COLO668 (cell line): ENCODE data around the gene KLHL26.
"Not testable (repeated sequence)": the region's sequence is repeated elsewhere in the genome, so short reads cannot be mapped to it uniquely, and the experiment has no call there.

Experiments used
- DNase-seq: peaks from one replicate; lab custom pipeline; 2025; ENCODE audit not compliant: unreplicated experiment; lab: John Stamatoyannopoulos, UW

KLHL26 gene, protein sequence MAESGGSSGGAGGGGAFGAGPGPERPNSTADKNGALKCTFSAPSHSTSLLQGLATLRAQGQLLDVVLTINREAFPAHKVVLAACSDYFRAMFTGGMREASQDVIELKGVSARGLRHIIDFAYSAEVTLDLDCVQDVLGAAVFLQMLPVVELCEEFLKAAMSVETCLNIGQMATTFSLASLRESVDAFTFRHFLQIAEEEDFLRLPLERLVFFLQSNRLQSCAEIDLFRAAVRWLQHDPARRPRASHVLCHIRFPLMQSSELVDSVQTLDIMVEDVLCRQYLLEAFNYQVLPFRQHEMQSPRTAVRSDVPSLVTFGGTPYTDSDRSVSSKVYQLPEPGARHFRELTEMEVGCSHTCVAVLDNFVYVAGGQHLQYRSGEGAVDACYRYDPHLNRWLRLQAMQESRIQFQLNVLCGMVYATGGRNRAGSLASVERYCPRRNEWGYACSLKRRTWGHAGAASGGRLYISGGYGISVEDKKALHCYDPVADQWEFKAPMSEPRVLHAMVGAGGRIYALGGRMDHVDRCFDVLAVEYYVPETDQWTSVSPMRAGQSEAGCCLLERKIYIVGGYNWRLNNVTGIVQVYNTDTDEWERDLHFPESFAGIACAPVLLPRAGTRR

DNA sequence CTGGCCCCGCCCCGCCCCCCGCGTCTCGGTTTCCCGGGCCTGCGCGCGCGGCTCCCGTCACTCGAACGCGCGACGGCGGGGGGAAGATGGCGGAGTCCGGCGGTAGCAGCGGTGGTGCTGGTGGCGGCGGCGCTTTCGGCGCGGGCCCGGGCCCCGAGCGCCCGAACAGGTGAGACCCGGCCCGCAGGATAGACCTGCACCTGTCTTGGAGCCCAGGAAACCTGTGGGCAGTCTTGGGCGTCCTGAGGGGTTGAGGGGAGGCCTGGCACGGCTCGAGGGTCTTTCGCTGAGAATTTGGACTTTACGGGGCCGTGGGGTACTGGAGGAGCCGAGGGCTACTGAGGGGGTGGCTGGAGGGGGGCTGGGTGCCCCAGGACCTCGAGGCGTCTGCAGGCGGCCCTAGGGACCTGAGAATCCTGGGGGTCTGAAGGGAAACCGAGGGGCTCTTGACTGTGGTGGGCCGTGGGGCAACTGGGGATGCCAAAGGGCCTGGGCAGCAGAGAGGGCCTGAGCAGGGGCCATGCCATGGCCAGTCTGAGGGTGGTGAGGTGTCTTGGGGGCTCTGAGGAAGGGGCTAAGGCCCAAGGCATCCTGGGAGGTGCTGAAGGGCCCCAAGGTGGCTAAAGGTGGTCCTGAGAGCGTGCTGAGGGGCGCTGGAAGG lies at the start of gene KLHL26:
TSS of gene KLHL26 (plus strand) at position 60 of the 661 bp plus-strand sequence. CDS start at position 87, 27 bp downstream.
- no peak for DNase-seq

DNA sequence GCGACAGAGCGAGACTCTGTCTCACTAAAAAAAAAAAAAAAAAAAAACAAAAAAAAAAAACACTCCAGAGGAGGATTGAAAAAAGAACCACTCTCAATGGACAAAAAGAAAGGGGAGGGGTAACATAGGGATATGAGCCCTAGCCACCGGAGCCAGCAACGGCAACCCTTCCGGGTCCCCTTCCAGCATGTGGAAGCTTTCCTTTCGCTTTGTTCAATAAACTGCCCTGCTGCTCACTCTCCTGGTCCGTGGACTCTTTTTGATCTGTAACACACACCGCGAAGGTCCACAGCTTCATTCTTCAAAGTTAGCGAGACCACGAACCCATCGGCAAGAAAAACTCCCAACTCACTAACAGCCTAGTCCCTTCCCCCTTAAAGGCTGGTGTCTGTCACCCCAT lies 49.3 kb upstream of the KLHL26 start:
- no peak for DNase-seq

DNA sequence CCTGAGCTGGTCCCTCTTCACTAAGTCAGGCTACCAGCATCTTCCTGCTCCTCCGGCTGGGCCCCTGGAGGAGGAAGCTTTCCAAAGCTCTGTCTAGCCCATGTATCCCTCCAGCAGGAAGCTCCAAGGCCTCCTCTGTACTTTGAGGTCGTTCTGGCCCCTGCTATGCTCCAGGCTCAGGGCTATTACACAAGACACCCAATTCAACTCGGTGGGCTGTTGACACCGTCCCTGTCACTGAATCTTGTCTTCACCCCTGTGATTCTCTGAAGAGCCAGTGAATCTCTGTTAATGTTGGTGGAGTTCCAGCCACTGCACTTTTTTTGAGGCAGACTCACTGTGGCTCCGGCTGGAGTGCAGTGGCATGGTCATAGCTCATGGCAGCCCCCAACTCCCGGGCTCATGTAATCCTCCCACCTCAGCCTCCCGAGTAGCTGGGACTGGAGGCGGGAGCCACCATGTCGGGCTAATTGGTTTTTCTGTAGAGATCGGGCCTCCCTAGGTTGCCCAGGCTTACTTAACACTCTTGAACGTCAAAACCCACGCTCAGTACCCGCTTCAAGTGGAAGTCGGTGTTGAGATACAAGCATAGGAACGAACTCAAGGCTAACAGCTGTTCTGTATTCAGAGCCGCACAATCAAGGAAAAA lies 48.7 kb upstream of the KLHL26 start:
- DNase-seq: no peak

DNA sequence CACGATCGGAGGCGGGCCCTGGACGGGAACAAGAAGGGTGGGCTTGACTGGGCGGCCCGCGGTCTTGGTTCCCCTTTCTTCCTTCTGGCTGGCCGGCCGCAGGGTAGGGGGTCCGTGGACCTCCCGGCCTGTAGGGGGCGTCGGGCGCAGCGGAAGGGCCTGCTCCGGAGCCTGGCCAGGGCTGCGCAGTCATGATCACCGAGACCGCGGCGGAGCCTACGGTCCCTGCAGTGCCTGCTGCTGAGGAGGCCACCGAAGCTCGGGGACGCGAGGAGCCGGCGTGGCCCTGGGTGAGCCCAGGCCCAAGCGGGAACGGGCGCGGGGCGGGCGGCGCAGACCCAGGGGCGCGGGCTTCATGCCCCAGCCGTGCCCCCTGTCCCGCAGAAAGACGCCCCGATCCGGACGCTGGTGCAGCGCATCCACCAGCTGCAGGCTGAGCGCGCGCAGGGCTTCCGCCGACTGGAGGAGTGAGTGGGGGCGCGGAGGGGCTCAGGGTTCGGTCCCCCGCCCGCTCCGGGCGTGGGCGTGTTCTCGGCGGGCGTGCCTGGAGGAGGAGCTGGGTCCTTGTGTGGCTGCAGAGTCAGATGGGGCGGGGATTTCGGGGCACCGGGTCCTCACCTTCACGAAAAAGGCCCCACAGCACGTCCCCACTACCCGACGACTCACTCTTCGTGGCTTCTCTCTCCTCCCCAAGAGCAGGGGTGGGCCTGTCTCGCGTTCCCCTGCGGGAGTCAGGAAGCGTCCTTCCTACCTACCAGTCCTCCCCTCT lies 48.0 kb upstream of the KLHL26 start, which contains the start of gene REX1BD:
TSS of gene REX1BD (plus strand) at position 188 of the 769 bp plus-strand sequence. CDS start at position 192, 4 bp downstream.
- peak; percentile 87 for DNase-seq

DNA sequence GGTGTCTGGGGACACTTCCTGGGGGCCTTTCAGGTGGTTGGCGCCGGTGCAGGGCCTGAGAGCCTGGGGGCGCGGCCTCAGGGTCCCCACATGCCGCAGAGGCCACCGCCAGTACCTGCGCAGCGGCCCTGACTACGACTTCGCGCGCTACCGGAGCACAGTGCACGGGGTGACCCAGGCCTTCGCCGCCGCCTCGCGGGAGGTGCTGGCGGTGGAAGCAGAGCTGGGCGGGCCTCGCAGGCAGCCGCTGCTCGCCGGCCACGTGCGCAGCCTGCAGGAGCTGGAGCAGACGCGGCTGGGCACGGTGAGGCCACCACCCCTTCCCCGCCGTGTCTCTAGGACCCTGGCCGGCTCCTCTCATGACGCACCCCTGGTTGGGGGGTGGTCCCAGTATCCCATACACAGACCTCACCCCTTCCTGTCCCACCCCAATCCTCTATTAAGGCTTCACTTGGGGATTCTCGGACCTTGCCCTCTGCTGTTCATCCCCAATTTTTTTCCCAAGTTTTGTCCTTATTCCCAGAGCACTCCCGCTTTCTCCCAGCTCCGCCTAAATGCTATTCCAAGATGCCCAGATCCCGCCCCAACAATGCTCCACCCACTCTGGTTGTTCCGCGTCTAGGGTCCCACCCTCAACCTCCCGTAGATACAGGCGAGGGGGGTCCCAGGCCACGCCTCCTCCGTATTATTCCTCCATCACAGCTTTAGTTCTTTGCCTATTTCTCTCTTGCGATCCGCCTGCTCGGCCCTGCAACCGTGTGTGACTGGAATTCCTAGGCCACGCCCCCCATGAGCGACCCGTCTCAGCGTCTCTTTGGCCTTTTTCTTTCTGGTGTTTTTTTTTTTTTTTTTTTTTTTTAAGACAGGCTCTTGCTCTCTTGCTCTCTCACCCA lies 47.2 kb upstream of the KLHL26 start:
- DNase-seq: peak; percentile 86

DNA sequence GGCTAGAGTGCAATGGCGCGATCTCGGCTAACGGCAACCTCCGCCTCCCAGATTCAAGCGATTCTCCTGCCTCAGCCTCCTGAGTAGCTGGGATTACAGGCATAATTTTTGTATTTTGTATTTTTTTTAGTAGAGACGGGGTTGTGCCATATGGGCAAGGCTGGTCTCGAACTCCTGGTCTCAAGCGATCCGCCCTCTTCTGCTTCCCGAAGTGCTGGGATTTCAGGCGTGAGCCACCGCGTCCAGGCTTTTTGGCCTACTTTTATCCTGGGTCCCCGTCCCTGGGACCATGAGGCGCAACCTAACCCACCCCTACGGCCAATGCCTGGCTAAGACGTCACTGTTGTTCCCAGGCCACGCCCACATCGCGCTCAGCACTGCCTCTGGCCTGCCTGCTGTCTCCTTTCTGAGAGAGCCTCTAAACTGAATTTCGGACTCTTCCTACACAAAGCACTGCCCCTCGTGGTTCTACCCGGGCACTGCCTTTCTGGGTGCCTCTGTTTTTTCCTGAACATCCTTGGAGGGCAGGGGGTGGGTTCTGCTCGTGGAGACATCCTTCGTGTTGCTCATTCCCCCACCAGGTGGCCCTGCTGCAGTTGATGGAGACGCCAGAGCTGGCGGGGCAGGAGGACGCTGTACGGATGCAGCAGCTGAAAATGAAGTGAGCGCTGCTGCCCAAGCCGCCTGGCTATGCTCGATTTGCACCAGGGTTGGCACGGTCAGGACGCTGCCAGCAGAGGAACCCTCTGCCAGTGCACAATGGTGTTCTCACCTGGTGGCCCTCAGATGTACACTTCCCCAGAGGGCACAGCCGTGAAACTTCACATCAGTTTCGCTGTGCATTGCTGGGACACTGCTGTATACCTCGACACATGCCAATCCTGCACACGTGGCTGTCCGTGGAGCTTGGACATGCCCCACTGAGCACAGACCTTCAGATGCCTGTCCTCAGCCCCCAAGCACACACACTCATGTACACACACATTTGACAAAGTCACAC lies 46.3 kb upstream of the KLHL26 start:
- no peak for DNase-seq

DNA sequence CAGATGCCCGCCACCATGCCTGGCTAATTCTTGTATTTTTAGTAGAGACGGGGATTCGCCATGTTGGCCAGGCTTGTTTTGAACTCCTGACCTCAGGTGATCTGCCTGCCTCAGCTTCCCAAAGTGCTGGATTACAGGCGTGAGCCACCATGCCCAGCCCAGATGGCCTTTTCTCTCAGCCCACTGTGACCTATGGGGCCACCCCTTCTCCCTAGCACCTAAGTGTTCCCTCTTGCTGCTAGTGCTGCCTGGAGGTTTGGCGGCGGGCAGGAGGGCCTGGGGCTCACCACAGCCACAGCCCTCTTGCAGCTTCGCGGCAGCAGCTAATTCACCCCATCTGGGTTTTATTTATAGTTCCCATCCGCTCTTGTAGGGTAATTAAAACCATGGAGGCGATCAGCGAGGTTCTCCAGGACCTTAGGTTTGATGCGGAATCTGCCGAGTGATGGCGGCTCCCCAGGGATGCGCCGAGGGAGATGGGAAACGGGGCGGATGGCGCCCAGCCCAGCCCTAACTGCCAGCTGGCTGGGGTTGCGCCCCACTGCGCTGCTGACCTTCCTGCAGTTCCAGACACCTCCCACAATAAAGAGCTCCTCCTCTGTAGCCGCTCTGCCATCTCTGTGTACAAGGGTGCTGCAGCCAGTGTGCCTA lies 45.0 kb upstream of the KLHL26 start:
- DNase-seq: no peak

- DNase-seq: not testable (repeated sequence)
These were observed 44.1 kb upstream of the KLHL26 start for GRCh38 chr19:18592732-18593131.

DNA sequence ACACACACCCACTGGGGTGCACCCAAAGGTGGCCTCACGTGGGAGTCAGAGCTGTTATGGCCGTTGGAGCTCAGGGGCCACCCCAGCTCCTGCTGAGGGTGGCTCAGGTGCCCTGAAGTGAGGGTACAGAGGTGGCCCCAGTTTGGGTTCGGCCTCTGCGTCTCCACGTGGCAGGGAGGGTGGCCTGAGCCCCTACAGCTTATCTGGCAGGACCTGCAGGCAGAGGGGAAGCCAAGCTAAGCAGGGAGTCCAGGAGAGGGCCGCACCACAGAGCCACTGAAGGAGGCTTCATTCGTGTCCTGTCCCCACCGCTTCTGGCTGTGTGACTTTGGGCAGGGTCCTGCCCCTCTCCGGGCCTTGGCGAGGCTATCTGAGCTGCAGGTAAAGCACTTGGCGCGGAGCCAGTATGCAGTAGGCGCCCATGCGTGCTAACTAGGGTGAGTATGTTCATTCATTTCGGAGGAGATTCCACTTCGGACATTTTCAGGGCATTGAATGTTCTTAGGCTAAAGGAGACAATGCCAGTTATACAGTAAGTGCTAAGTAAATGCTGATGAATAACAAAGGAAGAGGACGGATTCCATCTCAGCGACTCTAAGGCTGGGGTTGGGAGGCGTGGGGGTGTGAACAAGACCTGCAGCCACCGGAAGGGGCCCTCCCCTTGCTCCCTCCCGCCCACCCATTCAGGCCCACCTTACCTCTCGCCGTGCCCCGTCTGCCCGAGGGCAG lies 43.3 kb upstream of the KLHL26 start:
- DNase-seq: peak; percentile 11

GRCh38 chr19:18594096-18594823 lies 42.6 kb upstream of the KLHL26 start:
- DNase-seq: peak; percentile 74

DNA sequence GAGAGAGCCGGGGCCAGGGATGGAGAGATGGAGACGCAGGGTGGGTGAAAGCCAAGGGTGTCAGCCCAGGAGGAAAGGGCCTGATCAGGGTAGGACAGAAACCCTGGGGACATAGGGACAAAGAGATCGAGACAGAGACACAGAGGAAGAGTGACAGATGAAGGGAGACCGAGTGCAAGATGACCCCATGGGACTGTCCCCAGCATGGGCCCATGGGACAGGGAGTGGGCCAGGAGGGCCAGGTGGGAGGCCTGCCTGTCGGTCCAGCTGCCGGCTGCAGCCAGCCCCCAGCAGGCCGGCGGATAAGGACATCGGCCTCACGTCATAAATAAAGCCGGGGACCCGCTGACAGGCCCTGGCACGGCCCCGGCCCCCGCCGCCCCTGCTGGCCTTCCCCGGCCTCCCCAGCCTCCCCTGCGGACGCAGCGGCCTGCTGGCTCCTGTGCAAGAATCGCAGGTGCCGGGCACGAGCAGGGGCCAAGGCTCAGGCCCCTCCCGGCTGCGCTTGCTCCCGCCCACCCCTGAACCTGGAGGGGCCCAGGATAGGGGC lies 41.9 kb upstream of the KLHL26 start:
- DNase-seq: peak; percentile 19

DNA sequence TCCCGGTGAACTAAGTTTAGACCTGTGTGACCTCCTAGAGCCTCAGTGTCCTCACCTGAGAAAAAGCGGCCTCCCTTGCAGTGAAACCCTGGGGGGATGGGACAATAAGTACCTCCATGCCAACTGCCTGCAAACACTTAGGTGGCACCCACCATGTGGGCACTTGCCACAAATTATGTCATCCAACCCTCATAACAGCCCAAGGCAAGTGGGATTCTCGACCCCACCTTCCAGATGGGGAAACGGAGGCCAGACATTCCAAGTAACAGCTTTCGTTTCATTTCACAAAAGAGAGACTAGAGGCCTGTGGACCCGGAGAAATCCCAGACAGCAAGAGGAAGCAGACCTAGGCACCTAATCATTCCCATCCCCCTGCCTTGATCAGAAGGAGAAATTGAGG lies 41.4 kb upstream of the KLHL26 start:
- DNase-seq: no peak

GRCh38 chr19:18596752-18597157 lies 40.1 kb upstream of the KLHL26 start:
- DNase-seq: peak; percentile 49

DNA sequence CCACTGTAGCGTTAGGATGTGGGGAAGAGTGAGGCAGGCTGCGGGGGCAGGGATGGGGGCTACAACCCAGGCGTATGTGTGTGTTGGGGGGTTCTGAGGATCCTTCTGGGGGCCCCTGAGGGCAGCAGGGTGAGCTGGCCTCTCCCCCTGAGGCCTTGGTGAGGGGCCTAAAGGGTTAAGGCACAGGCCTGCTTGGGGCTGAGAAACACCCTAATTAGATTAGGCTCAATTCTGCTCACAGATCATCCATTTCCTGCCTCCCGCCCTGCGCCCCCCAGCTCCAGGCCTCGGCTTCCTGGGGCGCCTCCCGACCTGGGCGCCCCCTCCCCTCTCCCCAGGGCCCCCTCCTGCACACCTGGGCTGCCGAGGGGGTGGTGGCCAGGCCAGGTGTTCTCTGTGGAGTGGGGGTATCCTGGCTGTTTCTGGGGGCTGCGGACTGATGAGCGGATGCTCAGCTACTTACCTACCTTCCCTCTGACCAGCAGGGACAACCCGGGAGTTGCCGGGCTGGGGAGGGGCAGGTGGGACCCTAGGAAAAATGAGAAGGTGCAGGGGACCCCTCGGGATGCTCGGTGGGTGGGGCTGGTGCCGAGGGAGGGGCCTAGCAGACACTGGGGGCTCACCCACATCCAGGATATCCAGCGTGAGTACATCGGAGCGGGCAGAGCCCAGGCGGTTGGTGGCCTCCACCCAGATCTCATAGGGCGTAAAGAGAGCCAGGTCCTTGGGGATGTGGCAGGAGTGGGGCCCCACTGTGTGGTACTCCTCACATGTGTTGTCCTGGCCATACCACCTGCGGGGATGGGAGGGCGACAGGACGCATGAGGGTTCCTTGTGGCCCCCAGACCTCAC lies 38.8 kb upstream of the KLHL26 start:
- no peak for DNase-seq

DNA sequence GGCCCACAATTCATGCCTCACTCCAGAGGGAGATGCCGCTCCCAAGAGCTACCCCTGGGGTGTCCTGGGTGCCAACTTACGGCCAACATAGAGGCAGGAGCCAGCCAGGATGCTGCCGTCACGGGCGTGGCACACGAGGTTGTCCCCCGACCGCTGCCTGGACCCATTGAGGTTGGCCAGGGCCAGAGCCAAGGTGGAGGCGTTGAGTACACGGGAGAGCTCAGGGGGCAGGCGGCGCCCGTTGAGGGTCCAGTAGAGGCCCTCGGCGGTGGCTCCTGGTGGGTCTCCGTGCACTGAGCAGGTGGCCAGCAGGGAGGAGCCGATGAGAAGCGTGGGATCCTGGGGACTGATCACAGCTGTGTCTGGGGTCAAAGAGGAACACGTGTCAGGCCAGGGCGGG lies 37.3 kb upstream of the KLHL26 start:
- DNase-seq: no peak
